SIG-M5 treated with dmso at 0.1 percent for 504 hours (cell line): ENCODE measurements around the gene CASKIN1.
"Not testable (repeated sequence)": the region's sequence is repeated elsewhere in the genome, so short reads cannot be mapped to it uniquely, and the experiment has no call there.

ENCODE experiments used
- DNase-seq: peaks from one replicate; lab custom pipeline; 2025; ENCODE audit not compliant: unreplicated experiment; lab: John Stamatoyannopoulos, UW

Gene CASKIN1

GRCh38 chr16:2211923-2212347 is 15.5 kb upstream of the CASKIN1 start:
- DNase-seq: no peak

- DNase-seq: no peak
Measured at GRCh38 chr16:2210386-2211365, 14.3 kb upstream of the CASKIN1 start, which contains the start of gene BRICD5. BRICD5 (minus strand) TSS chr16:2210863; CDS start chr16:2210833, 30 bp downstream.

- DNase-seq: no peak
Measured at GRCh38 chr16:2210009-2210332, 13.6 kb upstream of the CASKIN1 start.

GRCh38 chr16:2209258-2210008 is 13.0 kb upstream of the CASKIN1 start:
- no peak for DNase-seq

GRCh38 chr16:2208772-2209171 is 12.4 kb upstream of the CASKIN1 start:
- no peak for DNase-seq

DNA sequence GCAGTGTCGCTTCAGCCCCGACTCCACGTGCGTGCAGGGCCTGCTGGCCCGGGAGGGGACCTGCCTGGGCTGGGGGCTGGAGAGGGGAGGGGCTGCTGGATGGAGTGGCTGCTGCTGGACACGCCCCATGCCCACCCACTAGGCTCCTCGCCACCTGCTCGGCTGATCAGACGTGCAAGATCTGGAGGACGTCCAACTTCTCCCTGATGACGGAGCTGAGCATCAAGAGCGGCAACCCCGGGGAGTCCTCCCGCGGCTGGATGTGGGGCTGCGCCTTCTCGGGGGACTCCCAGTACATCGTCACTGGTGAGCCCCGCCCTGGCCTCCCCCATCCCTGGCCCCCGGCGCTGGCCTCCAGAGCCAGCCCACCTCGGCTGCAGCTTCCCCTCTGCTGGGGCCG is 11.9 kb upstream of the CASKIN1 start:
- DNase-seq: no peak

DNA sequence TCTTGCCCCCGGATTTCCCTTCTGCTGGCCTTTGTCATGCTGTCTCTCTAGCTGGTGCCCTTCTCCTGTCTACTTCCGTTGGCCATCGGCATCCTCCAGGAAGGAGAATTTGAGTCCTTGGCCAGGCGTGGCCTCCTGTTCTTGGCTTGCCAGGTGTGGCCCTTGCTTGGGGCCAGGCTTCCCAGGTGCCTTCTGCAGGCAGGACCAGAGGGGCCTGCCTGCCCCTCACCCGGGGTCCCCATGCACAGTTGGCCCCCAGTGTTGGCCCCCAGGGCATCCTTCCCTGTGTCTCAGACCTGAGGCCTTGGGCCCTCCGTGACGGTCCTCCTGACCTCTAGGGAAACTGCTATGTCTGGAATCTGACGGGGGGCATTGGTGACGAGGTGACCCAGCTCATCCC is 11.5 kb upstream of the CASKIN1 start:
- no peak for DNase-seq

DNA sequence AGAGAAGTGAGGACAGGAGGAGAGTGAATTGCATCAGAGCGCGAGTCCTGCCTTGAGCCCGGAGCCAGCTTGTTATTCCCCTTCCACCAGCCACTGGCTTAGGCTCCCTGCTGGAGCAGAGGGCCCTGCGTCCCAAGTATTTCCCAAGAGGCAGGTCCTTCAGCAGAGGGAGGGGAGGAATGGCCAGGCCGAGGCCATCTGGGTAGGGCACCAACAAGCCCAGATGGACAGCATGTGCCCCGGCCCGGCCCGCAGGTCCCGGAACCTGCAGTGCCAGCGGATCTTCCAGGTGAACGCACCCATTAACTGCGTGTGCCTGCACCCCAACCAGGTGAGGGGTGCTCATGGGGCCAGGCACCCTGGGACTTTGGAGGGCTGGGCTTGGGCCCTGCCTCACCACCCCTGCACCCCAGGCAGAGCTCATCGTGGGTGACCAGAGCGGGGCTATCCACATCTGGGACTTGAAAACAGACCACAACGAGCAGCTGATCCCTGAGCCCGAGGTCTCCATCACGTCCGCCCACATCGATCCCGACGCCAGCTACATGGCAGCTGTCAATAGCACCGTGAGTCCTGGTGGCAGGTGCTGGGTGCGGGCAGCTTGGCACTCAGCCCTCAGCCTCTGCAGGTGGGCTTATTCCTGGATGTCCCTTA is 10.5 kb upstream of the CASKIN1 start:
- DNase-seq: peak; percentile 65

GRCh38 chr16:2206420-2206779 is 10.0 kb upstream of the CASKIN1 start:
- no peak for DNase-seq

DNA sequence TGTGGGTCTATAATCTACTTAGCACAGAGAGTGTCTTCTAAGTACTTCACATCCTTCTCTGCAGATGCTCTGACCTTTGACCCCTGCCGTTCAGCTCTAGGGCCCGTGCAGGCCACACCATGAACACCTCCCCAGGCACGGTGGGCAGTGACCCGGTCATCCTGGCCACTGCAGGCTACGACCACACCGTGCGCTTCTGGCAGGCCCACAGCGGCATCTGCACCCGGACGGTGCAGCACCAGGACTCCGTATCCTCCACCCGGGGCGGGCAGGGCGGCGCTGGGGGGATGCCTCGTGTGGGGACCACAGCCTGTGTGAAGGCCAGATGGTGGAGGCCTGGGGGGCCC is 9.5 kb upstream of the CASKIN1 start:
- DNase-seq: no peak

GRCh38 chr16:2205104-2205966 is 8.9 kb upstream of the CASKIN1 start, which contains the start of gene MLST8:
MLST8 (plus strand) TSS chr16:2205454; CDS start chr16:2206086, 632 bp downstream.
- DNase-seq: peak; percentile 72

DNA sequence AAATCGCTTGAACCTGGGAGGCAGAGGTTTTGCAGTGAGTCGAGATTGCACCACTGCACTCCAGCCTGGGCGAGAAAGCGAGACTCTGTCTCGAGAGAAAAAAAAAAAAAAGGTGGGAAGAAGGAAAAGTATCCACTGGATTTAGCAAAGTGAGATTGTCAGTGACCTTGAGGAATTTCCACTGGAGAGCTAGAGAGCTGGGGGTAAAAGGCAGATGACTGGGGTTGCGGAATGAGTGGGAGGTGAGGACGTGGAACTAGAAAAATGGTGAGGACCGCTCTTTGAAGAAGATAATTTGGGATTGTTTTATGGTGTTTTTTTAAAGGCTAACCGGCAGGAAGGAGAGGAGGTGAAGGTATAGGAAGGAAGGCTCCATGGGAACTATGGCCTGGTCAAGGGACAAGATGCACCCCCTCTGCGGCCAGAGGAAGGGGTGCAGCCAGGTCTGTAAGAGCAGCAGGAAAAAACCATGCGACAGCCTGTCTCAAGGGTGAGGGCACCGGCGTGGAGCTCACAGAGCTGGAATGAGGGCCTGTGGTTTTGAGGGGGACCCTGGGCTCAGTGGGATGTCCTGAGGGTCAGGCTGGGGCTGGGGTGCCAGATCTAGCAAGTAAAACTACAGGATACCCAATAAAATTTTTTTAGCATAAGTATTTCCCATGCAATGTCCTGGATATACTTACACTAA is 8.2 kb upstream of the CASKIN1 start:
- DNase-seq: no peak

DNA sequence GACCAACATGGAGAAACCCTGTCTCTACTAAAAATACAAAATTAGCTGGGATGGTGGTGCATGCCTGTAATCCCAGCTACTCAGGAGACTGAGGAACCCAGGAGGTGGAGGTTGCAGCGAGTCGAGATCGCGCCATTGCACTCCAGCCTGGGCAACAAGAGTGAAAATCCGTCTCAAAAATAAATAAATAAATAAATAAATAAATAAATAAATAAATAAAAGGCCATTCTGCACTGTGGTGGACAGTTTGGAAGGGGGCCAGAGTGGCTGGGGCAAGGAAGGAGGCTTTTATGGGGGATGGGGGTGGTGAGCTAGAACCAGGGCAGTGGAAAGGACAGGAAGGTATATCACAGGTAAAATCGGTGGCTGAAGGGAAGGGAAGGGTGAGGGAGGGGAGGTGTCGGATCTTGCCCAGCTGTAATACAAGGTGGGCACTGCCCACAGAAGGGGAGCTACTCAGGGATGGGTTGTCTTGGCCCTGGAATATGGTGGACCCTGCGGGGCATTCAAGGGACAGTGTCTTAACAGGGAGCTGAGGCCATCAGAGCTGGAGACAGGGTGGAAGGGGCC is 6.8 kb upstream of the CASKIN1 start:
- not testable (repeated sequence) for DNase-seq

GRCh38 chr16:2200313-2200712 is 3.9 kb upstream of the CASKIN1 start:
- no peak for DNase-seq

DNA sequence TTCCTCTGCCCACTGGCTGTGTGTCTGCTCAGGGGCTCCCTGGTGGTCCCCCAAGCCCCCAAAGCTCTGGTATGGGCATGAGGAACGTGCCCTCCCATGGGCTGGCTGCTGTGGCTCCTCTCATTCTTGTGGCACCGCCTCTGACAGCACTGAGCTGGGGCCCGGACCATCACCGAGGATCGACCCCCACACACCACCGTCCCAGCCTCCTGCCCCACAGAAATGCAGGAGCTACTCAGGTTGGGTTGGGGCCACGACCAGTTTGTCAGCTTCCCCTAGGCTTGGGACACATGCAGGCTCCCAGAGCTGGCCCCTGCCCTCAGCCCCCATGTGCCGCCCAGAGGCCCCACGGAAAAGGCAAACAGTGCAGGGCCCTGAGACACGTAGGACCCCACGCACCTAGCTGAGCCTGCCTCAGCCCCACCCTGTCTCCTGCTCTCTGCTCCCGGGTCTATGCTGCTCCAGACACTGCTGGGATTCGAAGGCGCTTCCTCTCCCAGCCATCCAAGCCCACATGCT is 3.3 kb upstream of the CASKIN1 start:
- no peak for DNase-seq

DNA sequence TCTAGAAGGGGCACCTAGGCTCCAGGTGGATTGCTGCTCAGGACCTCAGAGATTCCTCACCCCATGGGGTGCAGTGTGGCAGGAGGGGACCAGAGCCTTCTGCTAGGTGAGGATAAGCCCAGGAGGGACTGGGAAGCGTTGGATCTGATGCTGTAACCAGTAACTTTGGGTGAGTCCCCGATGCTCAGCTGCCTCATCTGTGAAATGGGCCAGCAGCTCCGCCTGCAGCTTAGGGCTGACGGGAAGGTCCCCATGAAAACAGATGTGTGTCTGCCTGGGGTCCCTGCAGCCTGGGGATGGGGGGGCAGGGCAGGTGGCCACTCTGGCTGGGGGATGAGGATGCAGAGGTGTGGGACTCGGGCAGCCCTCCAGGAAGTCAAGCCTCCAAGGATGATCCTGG is 2.7 kb upstream of the CASKIN1 start:
- no peak for DNase-seq

- no peak for DNase-seq
Measured at GRCh38 chr16:2198283-2198682, 1.9 kb upstream of the CASKIN1 start.

- no peak for DNase-seq
Measured at GRCh38 chr16:2197765-2198164, 1.4 kb upstream of the CASKIN1 start.

DNA sequence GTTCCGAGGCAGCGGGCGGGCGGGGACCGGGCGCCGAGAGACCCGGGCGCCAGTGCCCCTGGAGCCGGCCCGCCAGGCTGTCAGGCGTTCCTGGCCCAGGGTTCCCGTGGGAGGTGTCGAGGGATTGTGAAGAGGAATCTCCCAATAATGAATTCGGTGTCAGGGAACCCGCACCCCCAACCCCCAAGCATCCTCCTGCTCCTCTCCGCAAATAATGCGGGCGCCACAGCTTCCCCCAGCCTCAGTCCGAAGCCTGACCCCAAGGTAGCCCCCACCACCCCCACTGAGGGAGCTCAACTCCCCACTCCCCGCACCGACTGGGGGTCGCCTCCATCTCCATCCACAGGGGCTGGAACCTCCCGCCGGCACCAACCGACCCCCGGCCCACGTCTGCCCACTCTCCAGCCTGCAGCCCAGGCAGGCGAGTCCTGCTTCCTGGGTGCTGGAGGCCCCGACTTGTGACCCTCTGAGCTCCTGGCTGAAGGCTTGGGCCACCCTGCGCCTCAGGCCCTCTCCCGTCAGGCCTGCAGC is 641 bp upstream of the CASKIN1 start:
- no peak for DNase-seq
